Central memory CD8-positive, alpha-beta T cell (primary cell): Measurements from ENCODE around the gene DIP2C.

Source experiments
- ATAC-seq: fragments of 150-1000 bp; cut with Tn5 transposase; replicated peaks from 2 replicates; pipeline ENCODE4 v1.10.0; 2022; ENCODE audit warnings: mild to moderate bottlenecking, moderate FRiP score, moderate number of reproducible peaks; ENCODE audit not compliant: poor library complexity, severe bottlenecking; ENCODE audit errors: extremely low read depth
- DNase-seq, 2 donors: peaks; one replicate each; pipeline ENCODE4 v3.0.0; 2021; ENCODE audit warnings: low spot score in 2 of 2
- H3K27ac Mint-ChIP-seq: one replicate; pipeline ENCODE4 v1.8.0; 2022; ENCODE audit warnings: low read depth, mild to moderate bottlenecking, moderate library complexity, mixed read lengths
- H3K27me3 Mint-ChIP-seq: one replicate; pipeline ENCODE4 v1.8.0; 2022; ENCODE audit warnings: mixed read lengths
- H3K36me3 Mint-ChIP-seq: one replicate; pipeline ENCODE4 v1.8.0; 2022; ENCODE audit warnings: mild to moderate bottlenecking, moderate library complexity, mixed read lengths; ENCODE audit not compliant: insufficient read depth
- H3K4me1 Mint-ChIP-seq: one replicate; pipeline ENCODE4 v1.8.0; 2022; ENCODE audit warnings: mixed read lengths
- H3K4me3 Mint-ChIP-seq: one replicate; pipeline ENCODE4 v1.8.0; 2022; ENCODE audit warnings: mild to moderate bottlenecking, moderate library complexity, mixed read lengths
- H3K9me3 Mint-ChIP-seq: one replicate; pipeline ENCODE4 v1.8.0; 2022; ENCODE audit warnings: mixed read lengths

Gene DIP2C

DNA sequence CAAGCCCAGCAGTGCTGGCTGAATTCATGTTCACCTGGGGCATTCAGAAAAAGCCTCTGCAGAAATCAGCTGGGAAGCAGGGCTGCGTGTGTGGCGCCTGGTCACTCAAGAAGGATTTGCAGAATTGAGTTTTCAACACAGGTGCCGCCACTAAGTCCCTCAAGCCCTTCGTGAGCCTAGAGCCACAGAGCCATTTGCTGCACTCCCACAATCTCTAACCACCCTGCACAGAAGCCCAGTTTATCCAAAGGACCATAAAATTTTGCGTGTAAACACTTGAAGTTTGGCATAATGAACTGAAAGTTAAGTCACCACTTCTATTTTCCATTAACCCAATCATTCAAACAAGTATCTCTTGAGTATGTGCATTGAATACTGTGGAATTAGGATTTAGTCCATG, 136.2 kb downstream of the DIP2C start:
- H3K9me3 Mint-ChIP-seq, result no peaks in the 10 kb centered on the region
- ATAC-seq (no peak), DNase-seq (no peak)
- no peaks in the 10 kb centered on the region for H3K4me1 Mint-ChIP-seq
- peaks cover 73% of the 10 kb centered on the region for H3K27me3 Mint-ChIP-seq
- no peak overlapping the region for H3K27ac Mint-ChIP-seq
- H3K36me3 Mint-ChIP-seq, result no peaks in the 10 kb centered on the region
- no peak overlapping the region for H3K4me3 Mint-ChIP-seq

DNA sequence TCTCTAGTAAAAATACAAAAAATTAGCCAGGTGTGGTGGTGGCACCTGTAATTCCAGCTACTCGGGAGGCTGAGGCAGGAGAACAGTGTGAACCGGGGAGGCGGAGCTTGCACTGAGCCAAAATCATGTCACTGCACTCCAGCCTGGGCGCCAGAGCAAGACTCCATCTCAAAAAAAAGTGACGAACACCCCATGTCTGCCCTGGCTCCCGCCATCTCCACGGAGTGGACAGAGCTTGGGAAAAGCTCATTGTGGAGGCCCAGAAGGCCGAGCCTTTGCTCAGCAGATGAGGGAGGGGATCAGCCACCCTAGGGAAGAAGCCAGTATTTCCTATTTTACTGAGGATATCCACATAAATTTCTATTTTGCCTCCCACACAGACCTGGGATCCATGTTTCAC, 136.8 kb downstream of the DIP2C start:
- peaks cover 78% of the 10 kb centered on the region for H3K27me3 Mint-ChIP-seq
- H3K4me1 Mint-ChIP-seq, result no peaks in the 10 kb centered on the region
- H3K9me3 Mint-ChIP-seq, result no peaks in the 10 kb centered on the region
- no peaks in the 10 kb centered on the region for H3K36me3 Mint-ChIP-seq
- ATAC-seq (no peak), DNase-seq (no peak)
- no peak overlapping the region for H3K4me3 Mint-ChIP-seq
- H3K27ac Mint-ChIP-seq, result no peak overlapping the region

DNA sequence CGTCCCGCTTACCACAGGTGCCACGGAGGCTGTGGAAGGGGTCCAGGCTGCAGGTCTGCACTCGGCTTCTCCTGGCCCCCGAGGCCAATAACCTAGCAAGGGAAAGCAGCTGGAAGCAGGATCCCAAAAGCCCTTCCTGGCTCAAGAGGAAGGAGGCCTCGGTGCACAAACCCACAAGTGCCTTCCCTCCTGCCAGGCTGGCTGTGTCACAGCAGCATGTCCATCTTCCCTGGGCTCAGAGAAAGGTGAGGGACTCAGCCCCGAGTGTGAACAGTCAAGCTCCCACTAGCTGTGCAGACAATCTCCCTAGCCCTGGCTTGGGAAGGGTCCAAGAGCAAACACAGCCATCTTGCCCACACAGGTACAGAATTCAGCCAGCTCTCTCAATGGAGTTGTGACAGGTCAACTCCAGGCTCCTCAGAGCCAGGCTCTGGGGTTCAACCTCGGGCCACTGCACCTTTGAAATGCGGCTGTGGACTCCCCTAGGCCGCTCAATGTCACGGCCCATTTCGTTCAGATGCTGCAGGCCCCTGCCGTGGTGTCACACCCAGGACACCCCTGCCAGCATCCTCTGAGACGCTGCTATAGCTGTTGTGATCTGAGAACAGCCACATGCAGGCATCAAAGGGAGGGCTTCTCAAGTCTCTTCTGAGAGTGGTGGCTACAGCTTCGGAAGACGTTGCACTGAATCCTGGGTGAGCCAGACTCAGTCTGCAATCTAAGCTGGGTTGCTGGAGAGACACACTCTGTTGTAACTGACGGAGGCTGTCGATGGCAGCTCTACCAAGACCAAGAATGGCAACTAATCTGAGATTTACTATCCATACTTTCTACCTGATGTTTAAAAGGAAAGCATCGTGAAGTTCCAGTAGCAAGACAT, 137.9 kb downstream of the DIP2C start:
- ATAC-seq, result no peak
- H3K9me3 Mint-ChIP-seq, result no peaks in the 10 kb centered on the region

DNA sequence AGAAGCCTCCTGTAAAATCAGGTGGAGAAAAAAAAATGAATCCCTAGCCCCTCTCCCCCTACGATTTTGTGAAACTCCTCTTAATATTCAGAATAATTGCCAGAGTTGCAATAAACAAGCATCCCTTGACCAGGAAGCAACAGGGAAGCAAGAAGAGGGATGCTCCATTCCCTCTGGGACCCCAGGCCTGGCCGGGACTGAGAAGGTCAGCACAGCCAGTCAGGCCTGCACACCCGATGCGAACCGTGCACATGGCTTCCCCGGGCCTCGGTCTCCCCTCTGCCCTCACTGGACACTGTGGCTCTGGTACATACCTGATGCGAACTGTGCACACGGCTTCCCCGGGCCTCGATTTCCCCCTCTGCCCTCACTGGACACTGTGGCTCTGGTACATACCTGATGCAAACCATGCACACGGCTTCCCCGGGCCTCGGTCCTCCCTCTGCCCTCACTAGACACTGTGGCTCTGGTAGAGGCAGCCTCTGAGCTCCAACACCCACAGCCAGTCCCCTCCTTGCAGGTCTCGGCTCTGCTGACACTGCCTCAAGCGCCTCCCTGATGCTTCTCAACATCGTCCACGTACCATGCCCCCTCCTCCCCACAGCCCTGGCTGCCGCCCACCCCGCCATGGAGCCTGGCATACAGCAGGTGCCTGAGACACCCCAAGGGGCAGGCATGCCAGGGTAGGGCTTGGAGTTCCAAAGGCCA, 138.6 kb downstream of the DIP2C start:
- no peak overlapping the region for H3K27ac Mint-ChIP-seq
- no peak overlapping the region for H3K4me3 Mint-ChIP-seq
- DNase-seq (no peak), ATAC-seq (no peak)
- H3K9me3 Mint-ChIP-seq, result no peaks in the 10 kb centered on the region
- no peaks in the 10 kb centered on the region for H3K36me3 Mint-ChIP-seq
- H3K27me3 Mint-ChIP-seq, result peaks cover 76% of the 10 kb centered on the region
- no peaks in the 10 kb centered on the region for H3K4me1 Mint-ChIP-seq

More for the DNA sequence above, 137.9 kb downstream of the DIP2C start:
- no peaks in the 10 kb centered on the region for H3K36me3 Mint-ChIP-seq
- no peak overlapping the region for H3K4me3 Mint-ChIP-seq
- no peak overlapping the region for H3K27ac Mint-ChIP-seq
- H3K27me3 Mint-ChIP-seq, result peaks cover 81% of the 10 kb centered on the region
- DNase-seq, result no peak
- no peaks in the 10 kb centered on the region for H3K4me1 Mint-ChIP-seq

DNA sequence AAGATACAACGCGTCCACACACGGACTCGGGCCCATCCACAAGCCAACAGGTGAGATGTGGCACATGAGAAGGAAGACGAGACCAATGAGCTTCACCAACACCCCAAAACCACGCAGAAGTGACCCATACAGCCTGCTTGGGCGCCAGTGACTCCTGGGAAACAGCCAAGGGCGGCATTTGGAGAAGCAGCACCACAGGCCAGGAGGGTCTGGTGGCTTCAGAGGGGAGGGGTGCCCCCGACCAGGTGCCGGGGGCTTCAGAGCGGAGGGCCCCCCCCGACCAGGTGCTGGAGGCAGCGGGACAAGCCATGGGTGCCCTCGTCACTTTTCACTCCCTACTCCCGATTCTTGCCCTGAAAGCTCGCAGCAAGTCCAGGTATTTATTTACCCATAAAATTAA, 140.1 kb downstream of the DIP2C start:
- Mint-ChIP-seq H3K4me1 (no peaks in the 10 kb centered on the region), H3K27me3 (peaks cover 74% of the 10 kb centered on the region), H3K27ac (no peak overlapping the region)

DNA sequence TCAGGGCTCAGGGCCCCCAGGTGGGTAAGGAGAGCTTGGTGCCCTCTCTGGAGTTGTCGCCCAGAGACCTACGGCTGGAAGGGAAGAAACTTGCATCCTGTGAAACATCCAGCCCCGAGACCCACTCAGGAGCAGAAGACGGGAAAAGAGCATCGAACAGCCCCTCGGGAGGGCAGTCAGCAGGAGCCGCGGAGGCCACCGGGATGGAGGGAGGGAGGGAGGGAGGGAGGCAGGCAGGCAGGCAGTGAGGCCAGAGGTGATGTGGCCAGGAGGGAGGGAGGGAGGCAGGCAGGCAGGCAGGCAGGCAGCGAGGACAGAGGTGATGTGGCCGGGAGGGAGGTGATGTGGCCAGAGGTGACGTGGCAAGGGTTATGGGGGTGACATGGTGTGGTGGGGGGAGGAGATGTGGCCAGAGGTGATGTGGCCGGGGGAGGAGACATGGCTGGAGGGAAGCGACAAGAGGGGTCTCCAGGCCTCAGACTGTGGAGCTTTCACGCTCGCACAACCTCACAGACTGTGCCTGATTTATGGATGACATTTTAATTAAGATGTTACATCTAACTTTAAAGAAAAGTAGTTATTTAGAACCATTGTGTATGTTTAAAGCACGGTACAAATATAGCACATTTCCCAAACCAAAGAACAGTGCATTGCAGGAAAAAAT, 141.1 kb downstream of the DIP2C start:
- ATAC-seq (no peak), DNase-seq (no peak)
- Mint-ChIP-seq H3K4me1 (no peaks in the 10 kb centered on the region), H3K36me3 (no peaks in the 10 kb centered on the region), H3K27me3 (peaks cover 71% of the 10 kb centered on the region), H3K27ac (no peak overlapping the region), H3K9me3 (no peaks in the 10 kb centered on the region), H3K4me3 (no peak overlapping the region)

More for the DNA sequence above, 140.1 kb downstream of the DIP2C start:
- H3K9me3 Mint-ChIP-seq, result no peaks in the 10 kb centered on the region
- DNase-seq (no peak), ATAC-seq (no peak)
- H3K4me3 Mint-ChIP-seq, result no peak overlapping the region
- no peaks in the 10 kb centered on the region for H3K36me3 Mint-ChIP-seq

DNA sequence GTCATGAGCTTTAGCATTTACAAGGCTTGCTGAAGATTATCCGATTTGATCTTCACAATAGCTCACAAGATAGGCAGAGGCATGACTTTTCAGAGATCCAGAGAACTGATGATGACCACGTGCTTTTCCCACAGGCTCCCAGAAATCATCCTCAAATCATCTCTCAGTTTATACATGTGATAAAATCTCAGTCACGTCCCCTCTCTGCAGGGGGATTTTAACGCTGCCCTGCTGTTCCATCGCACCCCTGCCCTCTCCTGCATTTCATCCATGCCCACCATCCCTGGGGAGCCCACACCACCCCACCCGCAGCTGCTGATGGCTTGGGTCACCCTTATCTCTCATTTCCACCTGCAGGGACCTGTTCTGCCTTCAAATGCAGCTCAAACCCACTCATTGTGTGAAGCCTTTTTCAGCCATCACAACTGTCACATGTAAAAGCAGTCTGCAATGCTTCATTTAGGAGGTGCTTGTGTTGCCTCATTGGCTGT, 141.8 kb downstream of the DIP2C start:
- no peak overlapping the region for H3K27ac Mint-ChIP-seq
- DNase-seq, result no peak
- no peaks in the 10 kb centered on the region for H3K36me3 Mint-ChIP-seq
- H3K27me3 Mint-ChIP-seq, result peaks cover 74% of the 10 kb centered on the region
- no peak for ATAC-seq
- H3K4me1 Mint-ChIP-seq, result no peaks in the 10 kb centered on the region
- no peak overlapping the region for H3K4me3 Mint-ChIP-seq
- H3K9me3 Mint-ChIP-seq, result no peaks in the 10 kb centered on the region

DNA sequence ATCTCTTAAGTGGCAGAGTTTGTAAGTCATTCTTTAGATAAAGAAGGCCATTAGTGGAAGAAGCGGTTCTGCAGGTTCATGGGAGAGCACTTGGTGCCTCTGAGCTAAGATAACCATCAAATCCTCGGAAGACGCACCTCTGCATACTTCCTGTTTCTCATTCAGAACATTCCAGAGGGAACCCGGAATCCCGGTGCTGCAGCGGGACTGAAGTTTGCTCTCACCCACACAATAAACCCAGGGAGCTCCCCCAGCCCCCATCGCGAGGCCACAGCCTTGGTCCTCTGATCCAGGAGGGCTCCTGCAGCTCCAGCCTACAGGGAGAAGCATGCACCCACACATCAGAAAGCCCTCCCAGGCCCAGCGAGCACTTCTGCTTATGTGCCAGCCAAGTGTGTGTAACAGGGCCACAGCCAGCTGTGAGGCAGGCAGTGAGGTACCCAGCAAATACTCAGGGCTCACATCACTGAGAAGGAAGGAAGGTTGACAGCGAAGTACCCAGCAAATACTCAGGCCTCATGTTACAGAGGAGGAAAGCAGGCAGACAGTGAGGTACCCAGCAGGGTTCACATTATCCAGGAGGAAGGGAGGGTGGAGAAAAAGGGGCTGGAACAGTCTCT, 142.4 kb downstream of the DIP2C start:
- no peak for DNase-seq
- no peaks in the 10 kb centered on the region for H3K36me3 Mint-ChIP-seq
- no peaks in the 10 kb centered on the region for H3K9me3 Mint-ChIP-seq
- no peak for ATAC-seq
- no peak overlapping the region for H3K27ac Mint-ChIP-seq
- H3K4me1 Mint-ChIP-seq, result peaks cover 2% of the 10 kb centered on the region
- no peak overlapping the region for H3K4me3 Mint-ChIP-seq
- peaks cover 79% of the 10 kb centered on the region for H3K27me3 Mint-ChIP-seq

DNA sequence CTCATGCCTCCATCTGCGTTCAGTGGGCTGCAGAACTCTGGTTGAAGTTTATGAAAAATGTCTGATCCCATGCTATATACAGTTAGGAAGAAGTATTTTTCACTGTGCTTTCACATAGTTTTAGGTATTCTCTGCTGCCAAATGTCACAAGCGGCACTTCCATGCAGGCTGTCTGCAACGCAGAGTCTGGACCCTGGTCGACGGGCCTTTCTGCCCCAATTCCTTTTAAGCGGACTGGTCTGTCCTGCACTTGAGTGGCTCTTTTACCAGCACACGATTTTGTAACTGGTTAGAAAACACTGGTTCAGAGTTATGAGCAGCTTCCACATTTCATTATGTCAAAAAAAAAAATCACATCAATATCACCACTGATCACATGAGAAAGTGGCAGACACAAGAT, 143.0 kb downstream of the DIP2C start:
- H3K4me1 Mint-ChIP-seq, result peaks cover 8% of the 10 kb centered on the region

DNA sequence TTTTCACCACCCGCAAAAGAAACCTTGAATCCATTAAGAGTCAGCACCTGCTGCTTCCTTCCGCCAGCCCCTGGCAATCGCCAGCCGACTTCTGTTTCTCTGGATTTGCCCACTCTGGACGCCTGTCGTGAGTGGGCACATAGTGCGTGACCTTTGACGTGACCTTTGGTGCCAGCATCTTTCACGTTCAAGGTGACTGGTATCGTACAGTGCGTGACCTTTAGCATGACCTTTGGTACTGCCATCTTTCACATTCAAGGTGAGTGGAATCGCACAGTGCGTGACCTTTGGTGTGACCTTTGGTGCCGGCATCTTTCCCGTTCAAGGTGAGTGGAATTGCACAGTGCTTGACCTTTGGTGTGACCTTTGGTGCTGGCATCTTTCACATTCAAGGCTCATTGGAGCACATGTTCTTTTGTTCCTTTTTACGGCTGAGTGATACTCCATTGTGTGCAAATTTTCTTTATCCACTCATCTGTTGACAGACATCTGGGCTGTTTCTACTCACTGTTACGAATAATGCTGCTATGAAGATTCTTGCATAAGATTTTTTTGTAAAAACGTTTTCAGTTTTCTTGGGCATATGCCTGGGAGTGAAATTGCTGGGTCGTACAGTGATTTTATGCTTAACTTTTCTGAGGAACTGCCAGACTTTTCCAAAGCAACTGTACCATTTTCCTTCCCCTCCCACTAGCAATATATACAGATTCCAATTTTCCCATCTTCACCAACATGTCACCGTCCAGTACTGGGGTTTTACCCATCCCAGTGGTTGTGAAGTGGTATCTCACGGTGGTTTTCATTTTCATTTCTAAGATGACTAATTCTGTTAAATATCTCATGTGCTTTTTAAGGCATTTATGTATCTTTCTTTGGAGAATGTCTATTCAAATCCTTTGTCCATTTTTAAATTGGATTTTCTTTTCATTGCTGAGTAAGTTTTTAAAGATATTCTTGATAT, 145.3 kb downstream of the DIP2C start:
- Mint-ChIP-seq H3K4me3 (no peak overlapping the region), H3K27me3 (peaks cover 87% of the 10 kb centered on the region), H3K4me1 (peaks cover 19% of the 10 kb centered on the region), H3K36me3 (no peaks in the 10 kb centered on the region), H3K9me3 (no peaks in the 10 kb centered on the region), H3K27ac (no peak overlapping the region)
- ATAC-seq, result no peak
- no peak for DNase-seq

More for the DNA sequence above, 143.0 kb downstream of the DIP2C start:
- Mint-ChIP-seq H3K27me3 (peaks cover 84% of the 10 kb centered on the region), H3K36me3 (no peaks in the 10 kb centered on the region), H3K27ac (no peak overlapping the region), H3K9me3 (no peaks in the 10 kb centered on the region), H3K4me3 (no peak overlapping the region)
- ATAC-seq (no peak), DNase-seq (no peak)

DNA sequence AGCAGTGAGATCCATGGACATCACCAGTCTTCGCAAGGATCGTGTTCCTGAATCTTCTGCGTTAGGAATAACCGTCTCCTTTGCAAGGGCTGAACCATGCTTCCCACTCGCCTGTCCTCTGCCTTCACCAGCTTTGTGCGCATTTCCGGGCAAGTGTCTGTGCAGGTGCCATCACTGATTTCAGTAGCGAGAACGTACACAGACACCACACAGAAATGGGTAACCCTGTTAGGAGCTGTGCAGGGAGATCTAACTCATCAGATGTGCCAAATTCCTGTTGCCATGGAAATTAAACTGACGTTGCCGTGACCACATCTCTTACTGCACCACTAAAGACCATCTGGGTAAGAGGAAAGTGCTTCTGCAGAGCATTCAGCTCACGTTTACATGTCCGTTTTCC, 146.3 kb downstream of the DIP2C start:
- Mint-ChIP-seq H3K9me3 (no peaks in the 10 kb centered on the region), H3K27ac (no peak overlapping the region), H3K4me3 (no peak overlapping the region), H3K36me3 (no peaks in the 10 kb centered on the region), H3K4me1 (peaks cover 19% of the 10 kb centered on the region), H3K27me3 (peaks cover 84% of the 10 kb centered on the region)
- ATAC-seq (no peak), DNase-seq (no peak)
